A204.1 (cell line): Measurements from ENCODE around the gene UTS2B.

Source experiments
- FAIRE-seq: peaks from 2 replicates; lab custom pipeline; 2012; peaks lifted over from hg19 to GRCh38; lab: Jason Lieb, UNC

The UTS2B gene

GRCh38 chr3:191238321-191238817 is 92.0 kb downstream of the UTS2B start:
- no peak for FAIRE-seq

GRCh38 chr3:191237047-191237882 is 93.1 kb downstream of the UTS2B start:
- FAIRE-seq, result no peak

GRCh38 chr3:191236646-191237045 is 93.7 kb downstream of the UTS2B start:
- no peak for FAIRE-seq

GRCh38 chr3:191235331-191236314 is 94.7 kb downstream of the UTS2B start:
- no peak for FAIRE-seq

- FAIRE-seq, result no peak
These were observed 96.1 kb downstream of the UTS2B start for GRCh38 chr3:191234216-191234615.

- no peak for FAIRE-seq
These were observed 102.8 kb downstream of the UTS2B start for GRCh38 chr3:191227541-191227940.

- FAIRE-seq, result no peak
These were observed 108.7 kb downstream of the UTS2B start for GRCh38 chr3:191221638-191222037.

- FAIRE-seq, result no peak
These were observed 109.4 kb downstream of the UTS2B start for GRCh38 chr3:191220908-191221307.

- no peak for FAIRE-seq
These were observed 113.0 kb downstream of the UTS2B start for GRCh38 chr3:191217301-191217700.
